ENCODE results near the gene HHIPL1. TPM values are rescaled to one million over a fixed set of nuclear protein-coding genes. Genes with fewer than 3 reads are reported as not detected.

HHIPL1 gene
- total and polyA plus RNA-seq, 2 of the 8 experiments (the other 6 are each of a cell fraction or from before 2014, with no cell fraction given): 1.5 to 2.6 TPM

DNA sequence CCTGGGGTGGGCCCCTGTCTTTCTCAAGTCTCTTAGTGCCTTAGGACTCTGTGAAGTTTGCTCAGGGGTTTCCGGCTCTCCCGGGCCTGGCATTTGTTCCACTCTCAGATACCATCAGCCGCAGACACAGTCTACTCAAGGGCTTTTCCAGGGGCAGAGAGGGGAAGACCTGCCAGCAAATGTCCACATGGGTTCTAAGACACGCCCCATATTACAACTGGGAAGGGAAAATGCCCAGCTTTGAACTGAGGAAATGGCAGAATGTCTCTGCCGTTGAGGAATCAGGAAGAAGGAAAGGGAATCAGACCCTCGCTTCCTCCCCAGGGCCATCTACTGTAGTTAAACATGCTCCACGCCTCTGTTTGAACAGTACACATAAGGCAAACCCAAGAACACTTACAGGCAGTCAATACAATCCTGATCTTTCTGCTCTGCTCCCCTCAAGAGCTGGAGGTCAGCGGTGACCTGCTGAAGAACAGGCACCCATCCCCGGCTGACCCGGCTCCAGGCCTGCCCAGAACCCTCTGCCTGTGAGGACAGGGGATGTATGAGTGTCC, 48.8 kb upstream of the HHIPL1 start:
- no peak overlapping the region for H3K14ac ChIP-seq (ENCODE audit: insufficient read length)
- H3K23ac ChIP-seq (ENCODE audit: insufficient read length): no peak overlapping the region
- H2AFZ ChIP-seq (ENCODE audit: low read length): no peak overlapping the region
- H3K9me3 ChIP-seq (ENCODE audit: insufficient read depth in 2 of 2, low read depth in 1 of 2, low read length in 1 of 2): no peaks in the 10 kb centered on the region
- no peak overlapping the region for H3K56ac ChIP-seq (replicated peaks; ENCODE audit: insufficient read length, low read depth, low read length)
- DNase-seq (ENCODE audit: low read depth in 1 of 2, low spot score in 2 of 2) (no peak), FAIRE-seq (no peak)
- no peak overlapping the region for H3K9ac ChIP-seq (replicated peaks in 1 of 4; ENCODE audit: extremely low read depth in 1 of 4, low read depth in 3 of 4, low read length in 3 of 4)
- no peak overlapping the region for H2AK5ac ChIP-seq (ENCODE audit: low read depth, low read length)
- H2BK120ac ChIP-seq (replicated peaks; ENCODE audit: low read depth, low read length): no peak overlapping the region
- no peak overlapping the region for H2BK20ac ChIP-seq (ENCODE audit: low read length)
- H3K27me3 ChIP-seq (replicated peaks in 1 of 4; ENCODE audit: control insufficient read depth in 3 of 4, extremely low read depth in 1 of 4, insufficient read depth in 3 of 4, low read length in 3 of 4): no peaks in the 10 kb centered on the region; a peak in 2 of 7 replicates
- no peak overlapping the region for H2BK12ac ChIP-seq (ENCODE audit: low read depth, low read length)
- H4K8ac ChIP-seq (ENCODE audit: extremely low read depth, insufficient read depth, low read length): no peak overlapping the region
- no peak overlapping the region for H3K4ac ChIP-seq (replicated peaks; ENCODE audit: insufficient read length, low read depth, low read length)
- H3K79me1 ChIP-seq (ENCODE audit: low read depth, low read length): peaks cover 30% of the 10 kb centered on the region
- H3K27ac ChIP-seq (ENCODE audit: low read depth, low read length): no peak overlapping the region
- H4K91ac ChIP-seq (replicated peaks; ENCODE audit: insufficient read length, low read length): no peak overlapping the region
- CTCF ChIA-PET (ENCODE audit: partially characterized antibody): interaction anchor here (0.6 to 3.9 kb wide), 5 partner anchors 16 to 117 kb away, joined by 3 to 12 read pairs (median 4); no protein-coding TSS in a partner anchor
- H4K20me1 ChIP-seq (replicated peaks in 1 of 2; ENCODE audit: control insufficient read depth in 1 of 2, insufficient read depth in 2 of 2, low read length in 2 of 2): peaks cover 8 to 32% of the 10 kb centered on the region in 2 experiments
- POLR2A ChIA-PET (ENCODE audit: partially characterized antibody): no interaction called here
- no peak overlapping the region for H2BK15ac ChIP-seq (ENCODE audit: low read length)
- peaks cover 3 to 77% of the 10 kb centered on the region in 2 experiments; a peak in 3 of 4 replicates for H3K79me2 ChIP-seq (ENCODE audit: control insufficient read depth in 1 of 2, insufficient read depth in 2 of 2, low read length in 2 of 2)
- H2BK5ac ChIP-seq (ENCODE audit: low read depth, low read length): no peak overlapping the region
- H3K23me2 ChIP-seq (ENCODE audit: low read depth, low read length): no peaks in the 10 kb centered on the region
- H3K4me2 ChIP-seq (ENCODE audit: insufficient read depth in 1 of 2, low read depth in 2 of 2, low read length in 2 of 2): no peak overlapping the region
- H3K36me3 ChIP-seq (ENCODE audit: control insufficient read depth in 2 of 4, insufficient read depth in 4 of 4, low read length in 3 of 4): no peaks in the 10 kb centered on the region
- H4K5ac ChIP-seq (ENCODE audit: insufficient read length, low read depth, low read length): no peak overlapping the region
- H3K4me1 ChIP-seq (replicated peaks in 1 of 4; ENCODE audit: control insufficient read depth in 3 of 4, insufficient read depth in 4 of 4, low read length in 3 of 4): peaks cover 0 to 18% (median 13%) of the 10 kb centered on the region in 4 experiments; a peak in 6 of 7 replicates
- no peak overlapping the region for H3K18ac ChIP-seq (ENCODE audit: extremely low read depth, low read length)
- WGBS, 2 experiments (ENCODE audit: extremely low coverage in 1 of 2, insufficient coverage in 1 of 2, insufficient read length in 1 of 2, insufficient replicate concordance in 2 of 2, low coverage in 1 of 2, low lambda C conversion rate in 2 of 2, missing lambda C conversion rate in 1 of 2): 88% methylated on average over 10 of the region's 10 CpGs; no CpG with 5 or more reads in 1 of the 2 experiments
- H3K4me3 ChIP-seq (ENCODE audit: extremely low read depth in 1 of 4, insufficient read depth in 2 of 4, low read depth in 3 of 4, low read length in 4 of 4): no peak overlapping the region
- TF ChIP-seq SIRT6 (IDR thresholded peaks at IDR 0.05; ENCODE audit: low read length) (no peak), FOSL1 (IDR thresholded peaks at IDR 0.05; ENCODE audit: insufficient read depth, low read depth, low read length) (no peak), SP1 (IDR thresholded peaks at IDR 0.05; ENCODE audit: low read depth, low read length) (no peak), EGR1 (IDR thresholded peaks at IDR 0.05; ENCODE audit: borderline replicate concordance, low read depth, low read length) (no peak), RNF2 (IDR thresholded peaks at IDR 0.05; ENCODE audit: borderline replicate concordance, low read depth, low read length, missing control alignments, poor library complexity, severe bottlenecking) (no peak), POU5F1 (IDR thresholded peaks at IDR 0.05; ENCODE audit: low read depth, low read length) (no peak), MAFK (IDR thresholded peaks at IDR 0.05; ENCODE audit: low read depth, low read length) (no peak), RAD21 (IDR thresholded peaks at IDR 0.05 in 1 of 2, conservative IDR thresholded peaks at IDR 0.05 in 1 of 2; ENCODE audit: low read depth in 2 of 2, low read length in 2 of 2) (no peak), KDM4A (IDR thresholded peaks at IDR 0.05; ENCODE audit: low read depth, low read length, severe bottlenecking) (no peak), BCL11A (IDR thresholded peaks at IDR 0.05; ENCODE audit: low read depth in 2 of 2, low read length in 2 of 2) (no peak)
- TF ChIP-seq, protein P1, sequence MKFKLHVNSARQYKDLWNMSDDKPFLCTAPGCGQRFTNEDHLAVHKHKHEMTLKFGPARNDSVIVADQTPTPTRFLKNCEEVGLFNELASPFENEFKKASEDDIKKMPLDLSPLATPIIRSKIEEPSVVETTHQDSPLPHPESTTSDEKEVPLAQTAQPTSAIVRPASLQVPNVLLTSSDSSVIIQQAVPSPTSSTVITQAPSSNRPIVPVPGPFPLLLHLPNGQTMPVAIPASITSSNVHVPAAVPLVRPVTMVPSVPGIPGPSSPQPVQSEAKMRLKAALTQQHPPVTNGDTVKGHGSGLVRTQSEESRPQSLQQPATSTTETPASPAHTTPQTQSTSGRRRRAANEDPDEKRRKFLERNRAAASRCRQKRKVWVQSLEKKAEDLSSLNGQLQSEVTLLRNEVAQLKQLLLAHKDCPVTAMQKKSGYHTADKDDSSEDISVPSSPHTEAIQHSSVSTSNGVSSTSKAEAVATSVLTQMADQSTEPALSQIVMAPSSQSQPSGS (IDR thresholded peaks at IDR 0.05; ENCODE audit: low read length): no peak

Measured in H1 (cell line).